Uterus (tissue), 4 donors: ENCODE results near the gene NRXN3. TPM values are rescaled to one million over a fixed set of nuclear protein-coding genes. Genes with fewer than 3 reads are reported as not detected.
"Not testable (repeated sequence)": the region's sequence is repeated elsewhere in the genome, so short reads cannot be mapped to it uniquely, and the experiment has no call there.

ENCODE experiments used
- DNase-seq, 2 donors: peaks; one replicate each; pipeline ENCODE4 v3.0.0-alpha.2; 2019 to 2020
- H3K27ac ChIP-seq, 2 donors: fragments of 200-600 bp; sonication (generic); 1 replicate in 1 of 2; 2 replicates in 1 of 2; pipeline ENCODE4 v1.5.1; 2016 to 2018
- H3K27me3 ChIP-seq, 2 donors: fragments of 200-600 bp; sonication (generic); one replicate each; pipeline ENCODE4 v1.5.1; 2018 to 2019; ENCODE audit warnings: control low read depth in 1 of 2
- H3K36me3 ChIP-seq, 2 donors: fragments of 200-600 bp; sonication (generic); one replicate each; pipeline ENCODE4 v1.5.1; 2019; ENCODE audit warnings: control low read depth in 1 of 2
- H3K4me1 ChIP-seq, 2 donors: fragments of 200-600 bp; sonication (generic); one replicate each; pipeline ENCODE4 v1.5.1; 2018 to 2019; ENCODE audit warnings: control low read depth in 1 of 2
- H3K4me3 ChIP-seq, 2 donors: fragments of 200-600 bp; sonication (generic); 1 replicate in 1 of 2; 2 replicates in 1 of 2; pipeline ENCODE4 v1.5.1; 2018 to 2019; ENCODE audit warnings: mild to moderate bottlenecking in 1 of 2
- H3K9me3 ChIP-seq, 2 donors: fragments of 200-600 bp; sonication (generic); one replicate each; pipeline ENCODE4 v1.5.1; 2019; ENCODE audit warnings: control low read depth in 1 of 2
- POLR2A ChIP-seq, 2 donors: fragments of 450-650 bp; IDR thresholded peaks; one replicate each; pipeline ENCODE4 v1.6.1; 2016; ENCODE audit warnings: antibody characterized with exemption in 2 of 2, mild to moderate bottlenecking in 1 of 2, moderate library complexity in 1 of 2
- intact Hi-C: fragments of 100-400 bp; cut with DNase I; formaldehyde crosslinking; loops from one replicate; pipeline ENCODE4 v1.15.1; 2023; ENCODE audit warnings: low total_unique reads
- total RNA-seq, 4 donors: library from RNA; depleted of rRNA in 3 of 4; stranded (reverse); fragments of >200 nt in 3 of 4; gene quantifications; one replicate each; pipeline versions ENCODE4 v1.1.0 to v1.2.4, GENCODE V29; 2014 to 2023
- TF ChIP-seq, protein P1 (sequence below), 4 experiments: fragments of 200-600 bp in 2 of 4; fragments of 450-650 bp in 2 of 4; sonication (generic) in 2 of 4; IDR thresholded peaks; one replicate each; pipeline ENCODE4 v1.5.1; 2016 to 2019; ENCODE audit warnings: antibody characterized with exemption in 4 of 4, mild to moderate bottlenecking in 2 of 4, moderate library complexity in 1 of 4
- donor health status: DM: yes; HTN: yes; CAD: no.

Gene NRXN3
- total RNA-seq, 4 donors from 2014 or later, result 2.9 to 17.0 (median 4.4) TPM

DNA sequence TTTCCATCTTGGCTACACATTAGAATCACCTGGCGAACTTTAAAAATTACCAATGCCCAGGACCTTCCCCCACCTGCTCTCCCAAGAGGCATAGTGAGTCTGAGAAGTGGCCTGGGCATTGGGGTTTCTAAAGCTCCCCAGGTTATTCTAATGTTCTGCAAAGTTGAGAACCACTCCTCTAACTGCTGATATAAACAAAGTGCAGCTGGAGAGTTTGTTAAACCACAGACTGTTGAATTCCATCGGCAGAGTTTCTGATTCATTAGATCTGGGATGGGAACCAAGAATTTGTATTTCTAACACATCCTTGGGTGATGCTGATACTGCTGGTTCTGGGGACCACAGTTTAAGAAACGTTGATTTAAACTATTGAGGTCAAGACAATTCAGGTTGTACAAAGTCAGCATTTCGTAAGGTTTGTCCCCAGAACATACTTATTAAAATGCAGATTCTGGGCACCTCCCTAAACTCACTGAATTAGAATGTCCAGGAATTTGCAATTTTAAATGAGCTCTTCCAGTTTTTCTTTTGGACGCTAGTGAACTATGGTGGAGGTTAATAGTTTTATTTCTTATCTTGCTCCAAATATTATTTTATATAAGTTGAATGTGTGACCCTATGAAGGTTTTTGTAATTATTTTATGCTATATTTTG is 309.1 kb downstream of the NRXN3 start:
- Histone ChIP-seq H3K27ac (no peak overlapping the region), H3K36me3 (no peaks in the 10 kb centered on the region), H3K9me3 (no peaks in the 10 kb centered on the region), H3K4me3 (no peak overlapping the region), H3K27me3 (no peaks in the 10 kb centered on the region), H3K4me1 (no peaks in the 10 kb centered on the region)
- no peak for DNase-seq
- intact Hi-C loops, result no loop called here
- TF ChIP-seq POLR2A (IDR thresholded peaks at IDR 0.05), result no peak
- TF ChIP-seq, protein P1, sequence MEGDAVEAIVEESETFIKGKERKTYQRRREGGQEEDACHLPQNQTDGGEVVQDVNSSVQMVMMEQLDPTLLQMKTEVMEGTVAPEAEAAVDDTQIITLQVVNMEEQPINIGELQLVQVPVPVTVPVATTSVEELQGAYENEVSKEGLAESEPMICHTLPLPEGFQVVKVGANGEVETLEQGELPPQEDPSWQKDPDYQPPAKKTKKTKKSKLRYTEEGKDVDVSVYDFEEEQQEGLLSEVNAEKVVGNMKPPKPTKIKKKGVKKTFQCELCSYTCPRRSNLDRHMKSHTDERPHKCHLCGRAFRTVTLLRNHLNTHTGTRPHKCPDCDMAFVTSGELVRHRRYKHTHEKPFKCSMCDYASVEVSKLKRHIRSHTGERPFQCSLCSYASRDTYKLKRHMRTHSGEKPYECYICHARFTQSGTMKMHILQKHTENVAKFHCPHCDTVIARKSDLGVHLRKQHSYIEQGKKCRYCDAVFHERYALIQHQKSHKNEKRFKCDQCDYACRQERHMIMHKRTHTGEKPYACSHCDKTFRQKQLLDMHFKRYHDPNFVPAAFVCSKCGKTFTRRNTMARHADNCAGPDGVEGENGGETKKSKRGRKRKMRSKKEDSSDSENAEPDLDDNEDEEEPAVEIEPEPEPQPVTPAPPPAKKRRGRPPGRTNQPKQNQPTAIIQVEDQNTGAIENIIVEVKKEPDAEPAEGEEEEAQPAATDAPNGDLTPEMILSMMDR (IDR thresholded peaks at IDR 0.05), result no peak

DNA sequence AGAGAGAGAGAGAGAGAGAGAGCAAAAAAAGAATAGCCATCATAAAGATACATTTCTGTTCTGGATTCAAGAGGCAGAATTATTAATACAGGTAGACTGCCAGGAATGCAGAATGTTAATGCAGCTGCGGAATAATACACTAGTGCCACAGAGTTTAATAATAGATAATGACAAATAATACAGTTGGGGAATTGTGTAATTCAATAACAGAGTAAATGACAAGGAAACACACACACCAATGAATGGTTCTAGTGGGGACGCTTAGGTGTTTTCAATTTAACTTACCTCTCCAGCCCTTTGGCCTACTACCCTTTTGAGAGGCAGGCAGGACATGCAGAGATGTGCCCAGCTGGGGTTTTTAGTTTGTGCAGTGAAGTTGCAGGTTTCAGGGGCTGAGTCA is 313.9 kb downstream of the NRXN3 start:
- TF ChIP-seq POLR2A (IDR thresholded peaks at IDR 0.05), result no peak
- TF ChIP-seq, protein P1 (IDR thresholded peaks at IDR 0.05), result no peak
- no peak overlapping the region for H3K27ac ChIP-seq
- intact Hi-C loops, result no loop called here
- DNase-seq, result no peak
- no peak overlapping the region for H3K4me3 ChIP-seq
- no peaks in the 10 kb centered on the region for H3K36me3 ChIP-seq
- no peaks in the 10 kb centered on the region for H3K4me1 ChIP-seq
- no peaks in the 10 kb centered on the region for H3K9me3 ChIP-seq
- H3K27me3 ChIP-seq, result no peaks in the 10 kb centered on the region

DNA sequence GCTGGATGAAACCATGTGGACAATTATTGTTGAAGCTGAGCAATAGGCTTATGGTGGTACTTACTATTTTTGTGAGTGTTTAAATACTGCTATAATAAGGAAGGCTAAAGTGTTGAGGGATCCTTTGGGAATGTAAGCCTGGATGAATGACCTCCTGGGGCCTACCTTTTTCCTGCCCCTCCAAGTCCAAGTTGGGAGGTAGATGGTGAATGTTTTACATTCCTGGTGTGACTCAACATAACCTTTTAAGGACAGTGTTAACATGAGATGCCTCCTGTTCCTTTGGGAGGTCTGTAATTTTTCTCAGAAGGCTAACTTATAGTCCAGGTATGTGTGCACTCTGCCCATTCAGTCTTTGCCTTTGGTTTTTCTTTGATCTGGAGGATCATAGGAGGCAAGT is 315.9 kb downstream of the NRXN3 start:
- H3K27me3 ChIP-seq, result no peaks in the 10 kb centered on the region
- no peak for TF ChIP-seq POLR2A (IDR thresholded peaks at IDR 0.05)
- TF ChIP-seq, protein P1 (IDR thresholded peaks at IDR 0.05), result no peak

DNA sequence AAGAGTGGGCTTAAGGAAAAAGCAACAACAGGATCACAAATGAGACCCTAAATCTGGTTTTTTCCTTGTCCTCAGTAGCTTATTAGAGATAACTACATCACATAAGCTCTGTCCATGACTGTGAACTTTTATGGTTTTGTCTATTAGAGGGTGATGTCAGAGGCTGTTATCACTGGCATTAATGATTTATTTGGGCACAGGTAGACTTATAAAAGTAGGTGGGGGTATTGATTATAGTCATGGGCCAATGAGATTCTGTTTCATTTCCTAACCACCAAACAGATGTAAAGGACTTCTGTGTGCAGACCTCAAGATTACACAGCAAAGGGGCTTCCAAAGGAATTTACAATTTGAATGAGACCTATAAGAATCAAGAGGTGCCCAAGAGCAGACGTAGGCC is 316.4 kb downstream of the NRXN3 start:
- TF ChIP-seq, protein P1 (IDR thresholded peaks at IDR 0.05), result no peak
- no peak for TF ChIP-seq POLR2A (IDR thresholded peaks at IDR 0.05)
- H3K4me1 ChIP-seq, result no peaks in the 10 kb centered on the region
- intact Hi-C loops, result no loop called here
- H3K27ac ChIP-seq, result no peak overlapping the region
- DNase-seq, result no peak
- no peak overlapping the region for H3K4me3 ChIP-seq
- H3K36me3 ChIP-seq, result no peaks in the 10 kb centered on the region
- no peaks in the 10 kb centered on the region for H3K27me3 ChIP-seq
- H3K9me3 ChIP-seq, result no peaks in the 10 kb centered on the region

More for the DNA sequence above, 315.9 kb downstream of the NRXN3 start:
- H3K4me3 ChIP-seq, result no peak overlapping the region
- intact Hi-C loops, result no loop called here
- H3K27ac ChIP-seq, result no peak overlapping the region
- no peaks in the 10 kb centered on the region for H3K4me1 ChIP-seq
- H3K9me3 ChIP-seq, result no peaks in the 10 kb centered on the region
- H3K36me3 ChIP-seq, result no peaks in the 10 kb centered on the region
- DNase-seq, result no peak

DNA sequence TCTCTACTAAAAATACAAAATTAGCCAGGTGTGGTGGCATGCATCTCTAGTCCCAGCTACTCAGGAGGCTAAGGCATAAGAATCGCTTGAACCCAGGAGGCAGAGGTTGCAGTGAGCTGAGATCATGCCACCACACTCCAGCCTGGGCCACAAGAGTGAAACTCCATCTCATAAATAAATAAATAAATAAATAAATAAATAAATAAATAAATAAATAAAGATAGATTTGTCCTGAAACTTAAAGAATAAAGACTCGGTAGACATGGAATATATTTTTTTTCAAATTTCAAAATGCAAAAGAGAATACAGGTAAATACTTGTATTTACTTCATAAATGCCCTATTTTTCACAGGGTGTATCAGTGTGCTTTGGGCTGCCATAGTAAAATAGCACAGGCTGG is 317.4 kb downstream of the NRXN3 start:
- intact Hi-C loops, result not testable (repeated sequence)

DNA sequence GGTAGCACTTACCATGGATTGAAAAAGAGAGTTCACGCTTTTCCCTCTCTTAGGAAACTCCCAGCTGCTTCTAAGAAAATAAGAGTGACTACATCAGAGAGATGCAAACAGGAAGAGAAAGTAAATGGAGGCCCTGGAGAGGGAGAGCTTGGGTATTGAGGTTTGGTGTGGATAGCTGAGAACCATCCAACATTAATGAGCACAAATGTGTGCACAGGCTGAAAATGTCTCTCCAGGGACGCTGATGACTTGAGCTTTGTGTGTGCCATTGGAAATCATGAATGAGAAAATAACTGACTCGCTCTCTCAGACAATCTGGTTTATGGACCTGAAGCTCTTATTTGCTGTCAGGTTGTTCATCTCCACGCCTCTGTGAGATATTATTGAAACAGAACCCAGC is 318.8 kb downstream of the NRXN3 start:
- TF ChIP-seq, protein P1 (IDR thresholded peaks at IDR 0.05), result no peak
- no peak for TF ChIP-seq POLR2A (IDR thresholded peaks at IDR 0.05)
- H3K4me3 ChIP-seq, result no peak overlapping the region
- no peaks in the 10 kb centered on the region for H3K36me3 ChIP-seq
- DNase-seq, result no peak
- H3K27me3 ChIP-seq, result no peaks in the 10 kb centered on the region
- H3K27ac ChIP-seq, result no peak overlapping the region
- H3K9me3 ChIP-seq, result no peaks in the 10 kb centered on the region
- no peaks in the 10 kb centered on the region for H3K4me1 ChIP-seq
- intact Hi-C loops, result no loop called here

More for the DNA sequence above, 317.4 kb downstream of the NRXN3 start:
- H3K4me3 ChIP-seq, H3K36me3 ChIP-seq, H3K9me3 ChIP-seq, DNase-seq, H3K27ac ChIP-seq, H3K4me1 ChIP-seq, H3K27me3 ChIP-seq: not testable (repeated sequence)
